ENCODE results near the gene VIT. TPM values are rescaled to one million over a fixed set of nuclear protein-coding genes. Genes with fewer than 3 reads are reported as not detected.

The VIT gene
- polyA plus RNA-seq, 3 donors = not detected

GRCh38 chr2:36655453-36655852, 41.1 kb upstream of the VIT start:
- H3K4me1 Mint-ChIP-seq = no peaks in the 10 kb centered on the region
- Histone ChIP-seq H3K27me3 (ENCODE audit: control insufficient read depth in 2 of 2, insufficient read depth in 2 of 2, low read length in 2 of 2) (no peaks in the 10 kb centered on the region), H3K79me2 (ENCODE audit: insufficient read depth, low read length) (no peaks in the 10 kb centered on the region), H3K4me2 (replicated peaks; ENCODE audit: extremely low read depth, low read length, poor library complexity, severe bottlenecking) (no peak overlapping the region), H4K20me1 (ENCODE audit: insufficient read depth, low read length) (no peaks in the 10 kb centered on the region), H3K36me3 (replicated peaks in 1 of 2; ENCODE audit: control insufficient read depth in 1 of 2, insufficient read depth in 2 of 2, low read length in 2 of 2) (no peaks in the 10 kb centered on the region), H3K9me3 (replicated peaks in 1 of 2; ENCODE audit: control insufficient read depth in 1 of 2, insufficient read depth in 1 of 2, low read length in 2 of 2) (no peaks in the 10 kb centered on the region), H3K4me1 (ENCODE audit: control insufficient read depth in 1 of 2, insufficient read depth in 2 of 2, low read length in 2 of 2) (no peaks in the 10 kb centered on the region), H3K4me3 (replicated peaks in 1 of 3; ENCODE audit: low read depth in 2 of 3, low read length in 3 of 3) (no peak overlapping the region), H2AFZ (ENCODE audit: insufficient read depth, low read depth, low read length, poor library complexity, severe bottlenecking) (no peak overlapping the region), H3K27ac (ENCODE audit: low read depth in 1 of 2, low read length in 2 of 2) (no peak overlapping the region), H3K9ac (ENCODE audit: insufficient read depth, low read length, poor library complexity, severe bottlenecking) (no peak overlapping the region)
- DNase-seq = no peak
- TF ChIP-seq, protein P1, sequence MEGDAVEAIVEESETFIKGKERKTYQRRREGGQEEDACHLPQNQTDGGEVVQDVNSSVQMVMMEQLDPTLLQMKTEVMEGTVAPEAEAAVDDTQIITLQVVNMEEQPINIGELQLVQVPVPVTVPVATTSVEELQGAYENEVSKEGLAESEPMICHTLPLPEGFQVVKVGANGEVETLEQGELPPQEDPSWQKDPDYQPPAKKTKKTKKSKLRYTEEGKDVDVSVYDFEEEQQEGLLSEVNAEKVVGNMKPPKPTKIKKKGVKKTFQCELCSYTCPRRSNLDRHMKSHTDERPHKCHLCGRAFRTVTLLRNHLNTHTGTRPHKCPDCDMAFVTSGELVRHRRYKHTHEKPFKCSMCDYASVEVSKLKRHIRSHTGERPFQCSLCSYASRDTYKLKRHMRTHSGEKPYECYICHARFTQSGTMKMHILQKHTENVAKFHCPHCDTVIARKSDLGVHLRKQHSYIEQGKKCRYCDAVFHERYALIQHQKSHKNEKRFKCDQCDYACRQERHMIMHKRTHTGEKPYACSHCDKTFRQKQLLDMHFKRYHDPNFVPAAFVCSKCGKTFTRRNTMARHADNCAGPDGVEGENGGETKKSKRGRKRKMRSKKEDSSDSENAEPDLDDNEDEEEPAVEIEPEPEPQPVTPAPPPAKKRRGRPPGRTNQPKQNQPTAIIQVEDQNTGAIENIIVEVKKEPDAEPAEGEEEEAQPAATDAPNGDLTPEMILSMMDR (IDR thresholded peaks at IDR 0.05) = no peak
- H3K27ac Mint-ChIP-seq = no peak overlapping the region
- intact Hi-C loops (cut with micrococcal nuclease) = no loop called here
- no peaks in the 10 kb centered on the region for H3K9me3 Mint-ChIP-seq
- peaks cover 0 to 1% (median 0%) of the 10 kb centered on the region in 3 donors for H3K27me3 Mint-ChIP-seq (ENCODE audit: low read depth in 3 of 3)
- H3K36me3 Mint-ChIP-seq = no peaks in the 10 kb centered on the region
- whole genome bisulfite sequencing (ENCODE audit: insufficient coverage) = 92% methylated on average over 2 of the region's 4 CpGs
- no peak overlapping the region for H3K4me3 Mint-ChIP-seq

DNA sequence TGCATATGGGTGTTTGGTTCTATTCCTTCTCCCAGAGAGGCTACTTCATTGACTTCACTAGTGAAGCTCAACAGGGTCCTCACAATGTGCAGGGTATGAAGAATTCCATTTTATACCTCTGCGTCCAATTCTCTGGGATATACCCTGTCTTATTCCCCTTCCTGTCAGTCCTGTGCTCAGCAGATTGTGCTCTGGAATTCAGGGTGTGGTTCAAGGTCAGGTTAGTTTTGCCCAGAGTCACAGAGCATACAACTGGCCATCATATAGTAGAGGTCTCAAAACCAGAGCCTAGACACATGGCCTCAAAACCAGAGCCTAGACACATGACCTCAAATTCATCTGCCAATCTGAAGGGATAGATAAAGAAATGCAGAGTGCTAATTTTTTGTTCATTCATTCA, 38.8 kb upstream of the VIT start:
- H3K4me3 ChIP-seq (replicated peaks in 1 of 3; ENCODE audit: low read depth in 2 of 3, low read length in 3 of 3) = no peak overlapping the region
- H3K4me3 Mint-ChIP-seq = no peak overlapping the region
- H3K27me3 ChIP-seq (ENCODE audit: control insufficient read depth in 2 of 2, insufficient read depth in 2 of 2, low read length in 2 of 2) = no peaks in the 10 kb centered on the region
- H3K4me2 ChIP-seq (replicated peaks; ENCODE audit: extremely low read depth, low read length, poor library complexity, severe bottlenecking) = no peak overlapping the region
- no peaks in the 10 kb centered on the region for H3K4me1 ChIP-seq (ENCODE audit: control insufficient read depth in 1 of 2, insufficient read depth in 2 of 2, low read length in 2 of 2)
- no peak overlapping the region for H3K9ac ChIP-seq (ENCODE audit: insufficient read depth, low read length, poor library complexity, severe bottlenecking)
- H2AFZ ChIP-seq (ENCODE audit: insufficient read depth, low read depth, low read length, poor library complexity, severe bottlenecking) = no peak overlapping the region
- DNase-seq = no peak
- no CpG with 5 or more reads among the region's 1 CpG for WGBS (ENCODE audit: insufficient coverage)
- H3K27ac Mint-ChIP-seq = no peak overlapping the region
- no peaks in the 10 kb centered on the region for H4K20me1 ChIP-seq (ENCODE audit: insufficient read depth, low read length)
- H3K27me3 Mint-ChIP-seq (ENCODE audit: low read depth in 3 of 3) = peaks cover 0 to 3% (median 0%) of the 10 kb centered on the region in 3 donors
- H3K36me3 ChIP-seq (replicated peaks in 1 of 2; ENCODE audit: control insufficient read depth in 1 of 2, insufficient read depth in 2 of 2, low read length in 2 of 2) = no peaks in the 10 kb centered on the region
- no peak overlapping the region for H3K27ac ChIP-seq (ENCODE audit: low read depth in 1 of 2, low read length in 2 of 2)
- TF ChIP-seq, protein P1 (IDR thresholded peaks at IDR 0.05) = no peak
- intact Hi-C loops (cut with micrococcal nuclease) = no loop called here
- no peaks in the 10 kb centered on the region for H3K9me3 ChIP-seq (replicated peaks in 1 of 2; ENCODE audit: control insufficient read depth in 1 of 2, insufficient read depth in 1 of 2, low read length in 2 of 2)
- H3K9me3 Mint-ChIP-seq = no peaks in the 10 kb centered on the region
- no peaks in the 10 kb centered on the region for H3K36me3 Mint-ChIP-seq
- H3K4me1 Mint-ChIP-seq = no peaks in the 10 kb centered on the region
- H3K79me2 ChIP-seq (ENCODE audit: insufficient read depth, low read length) = no peaks in the 10 kb centered on the region
